Stimulated activated naive CD4-positive, alpha-beta T cell treated with Interleukin-2 at 50 U/mL for 16 hours (primary cell): ENCODE data around the gene SLX1A.
"Not testable (repeated sequence)": the region's sequence is repeated elsewhere in the genome, so short reads cannot be mapped to it uniquely, and the experiment has no call there.

ENCODE experiments used
- DNase-seq: peaks from one replicate; lab custom pipeline; 2025; lab: John Stamatoyannopoulos, UW

SLX1A gene

DNA sequence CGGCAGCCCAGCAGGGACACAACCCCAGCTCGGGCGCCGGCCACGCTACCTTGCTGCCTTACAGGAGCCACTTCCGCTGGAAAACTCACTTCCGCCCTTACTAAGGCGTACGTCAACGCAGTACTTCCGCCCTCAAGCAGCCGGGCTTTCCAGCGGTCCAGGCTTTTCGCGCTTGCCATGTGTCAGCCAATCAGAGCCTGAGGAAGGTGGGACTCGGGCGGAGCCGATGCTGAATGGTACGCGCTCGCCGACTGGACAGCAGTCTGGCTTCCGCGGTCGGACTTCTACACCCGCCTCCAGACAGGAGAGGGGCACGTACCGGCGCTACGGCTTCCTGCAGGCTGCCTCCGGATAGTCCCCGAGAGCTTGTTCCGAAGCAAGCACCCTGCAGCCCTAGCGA is at the start of gene SLX1A, which contains the start of gene BOLA2B:
Gene SLX1A (plus strand): TSS at position 261 of the 400 bp plus-strand sequence. CDS start 210 bp downstream, outside the sequence.
Gene BOLA2B (minus strand): TSS at position 52 of the 400 bp plus-strand sequence. CDS start 71 bp downstream, outside the sequence.
- not testable (repeated sequence) for DNase-seq

DNA sequence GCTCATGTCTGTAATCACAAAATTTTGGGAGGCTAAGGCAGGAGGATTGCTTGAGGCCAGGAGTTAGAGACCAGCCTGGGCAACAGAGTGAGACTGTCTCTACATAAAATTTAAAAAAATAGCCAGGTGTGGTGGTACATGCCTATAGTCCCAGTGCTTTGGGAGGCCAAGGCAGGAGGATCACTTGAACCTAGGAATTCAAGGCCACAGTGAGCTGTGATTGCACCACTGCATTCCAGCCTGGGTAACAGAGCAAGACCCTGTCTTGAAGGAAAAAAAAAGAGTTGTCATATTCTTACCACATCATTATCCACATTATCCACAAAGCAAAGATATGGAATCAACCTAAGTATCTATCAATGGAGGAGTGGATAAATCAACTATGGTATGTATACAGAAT is 49.7 kb upstream of the SLX1A start:
- no peak for DNase-seq

DNA sequence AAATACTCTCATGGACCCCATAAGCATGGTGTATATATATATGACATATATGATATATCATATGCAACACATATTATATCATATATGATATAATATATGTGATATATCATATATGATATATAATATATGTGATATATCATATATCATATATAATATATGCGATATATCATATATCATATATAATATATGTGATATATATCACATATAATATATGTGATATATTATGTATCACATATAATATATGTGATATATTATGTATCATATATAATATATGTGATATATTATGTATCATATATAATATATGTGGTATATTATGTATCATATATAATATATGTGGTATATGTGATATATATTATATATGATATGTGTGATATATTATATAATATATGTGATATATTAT is 48.8 kb upstream of the SLX1A start:
- no peak for DNase-seq

DNA sequence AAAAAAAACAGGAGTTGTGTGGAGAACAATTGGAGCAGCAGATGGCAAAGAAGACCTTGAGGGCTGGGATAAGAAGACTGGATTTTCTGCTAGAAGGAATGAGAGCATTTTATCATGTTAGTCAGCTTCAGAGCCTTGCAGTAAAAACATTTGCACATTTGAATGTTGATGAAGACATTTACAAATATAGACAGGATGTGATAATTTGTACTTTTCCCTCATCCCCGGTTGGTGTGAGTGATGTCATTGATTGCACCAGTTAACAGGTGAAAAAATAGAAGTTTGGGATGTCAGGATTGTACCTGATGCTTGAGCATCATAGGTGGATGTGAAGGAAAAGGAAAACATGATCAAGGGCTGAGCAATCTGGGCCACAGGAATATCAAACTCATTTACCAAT is 48.0 kb upstream of the SLX1A start:
- no peak for DNase-seq

DNA sequence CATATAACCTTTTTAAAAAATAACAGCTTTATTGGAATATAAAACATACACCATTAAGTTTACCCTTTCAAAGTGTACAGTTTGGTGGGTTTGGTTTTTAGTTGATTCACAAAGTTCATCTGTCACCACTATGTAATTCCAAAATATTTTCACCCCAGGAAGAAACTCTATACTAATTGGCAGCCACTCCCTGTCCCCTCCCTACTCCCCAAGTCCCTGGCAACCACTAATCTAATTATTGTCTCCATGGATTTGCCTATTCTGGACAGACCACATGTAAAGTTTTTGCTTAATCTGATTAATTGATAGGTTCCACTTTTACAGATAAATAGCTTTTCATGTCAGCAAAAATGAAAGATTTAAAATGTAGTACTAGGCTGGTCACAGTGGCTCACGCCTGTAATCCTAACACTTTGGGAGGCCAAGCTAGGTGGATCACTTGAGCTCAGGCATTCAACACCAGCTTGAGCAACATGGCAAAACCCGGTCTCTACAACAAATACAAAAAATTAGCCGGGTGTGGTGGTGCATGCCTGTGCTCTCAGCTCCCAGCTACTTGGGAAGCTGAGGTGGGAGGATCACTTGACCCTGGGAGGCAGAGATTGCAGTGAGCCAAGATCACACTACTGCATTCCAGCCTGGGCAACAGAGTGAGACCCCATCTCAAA is 45.7 kb upstream of the SLX1A start:
- DNase-seq, result no peak

DNA sequence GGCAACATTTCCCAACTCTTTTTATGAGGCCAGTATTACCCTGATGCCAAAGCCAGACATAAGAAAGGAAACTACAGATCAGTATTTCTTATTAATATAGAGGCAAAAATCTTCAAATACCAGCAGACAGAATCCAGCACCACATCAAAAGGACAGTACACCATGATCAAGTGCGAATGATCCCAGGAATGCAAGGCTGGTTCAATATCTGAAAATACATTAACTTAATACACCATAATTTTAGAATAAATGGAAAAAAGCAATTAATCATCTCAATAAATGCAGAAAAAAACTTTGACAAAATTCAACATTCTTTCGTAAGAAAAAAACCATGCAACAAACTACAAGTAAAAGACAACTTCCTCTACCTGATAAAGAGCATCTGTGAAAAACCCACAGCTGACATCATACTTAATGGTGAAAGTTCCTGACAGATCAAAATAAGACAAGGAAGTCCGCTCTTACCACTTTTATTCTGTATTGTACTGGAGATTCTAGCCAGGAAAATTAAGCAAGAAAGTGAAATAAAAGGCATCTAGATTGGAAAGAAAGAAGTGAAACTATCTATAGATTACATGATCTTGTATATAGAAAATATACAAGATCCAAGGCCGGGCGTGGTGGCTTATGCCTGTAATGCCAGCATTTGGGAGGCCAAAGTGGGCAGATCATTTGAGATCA is 44.3 kb upstream of the SLX1A start:
- no peak for DNase-seq

DNA sequence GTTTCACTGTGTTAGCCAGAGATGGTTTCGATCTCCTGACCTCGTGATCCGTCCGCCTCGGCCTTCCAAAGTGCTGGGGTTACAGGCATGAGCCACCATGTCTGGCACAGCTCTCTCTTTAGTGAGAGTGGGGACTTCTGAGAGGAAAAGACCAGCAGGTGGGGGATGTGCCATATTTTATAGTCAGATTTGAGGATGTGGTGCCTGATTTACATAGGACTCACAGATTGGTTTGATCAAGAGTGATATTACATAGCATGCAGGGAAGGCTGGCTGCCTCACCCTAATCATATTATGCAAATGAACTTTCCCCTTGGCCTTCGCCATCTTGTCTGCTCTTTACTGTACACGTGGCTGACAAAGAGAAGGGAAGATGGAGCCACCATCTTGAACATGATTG is 42.6 kb upstream of the SLX1A start:
- no peak for DNase-seq

DNA sequence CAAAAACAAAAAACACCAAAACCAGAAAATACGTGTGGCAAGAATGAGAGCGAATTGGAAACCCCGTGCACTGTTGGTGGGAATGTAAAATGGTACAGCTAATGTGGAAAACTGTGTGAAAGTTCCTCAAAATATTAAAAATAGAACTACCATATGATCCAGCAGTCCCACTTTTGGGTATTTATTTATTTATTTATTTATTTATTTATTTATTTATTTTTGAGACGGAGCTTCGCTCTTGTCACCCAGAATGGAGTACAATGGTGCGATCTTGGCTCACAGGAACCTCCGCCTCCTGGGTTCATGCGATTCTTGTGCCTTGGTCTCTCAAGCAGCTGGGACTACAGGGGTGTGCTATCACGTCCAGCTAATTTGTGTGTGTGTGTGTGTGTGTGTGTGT is 41.2 kb upstream of the SLX1A start:
- no peak for DNase-seq

DNA sequence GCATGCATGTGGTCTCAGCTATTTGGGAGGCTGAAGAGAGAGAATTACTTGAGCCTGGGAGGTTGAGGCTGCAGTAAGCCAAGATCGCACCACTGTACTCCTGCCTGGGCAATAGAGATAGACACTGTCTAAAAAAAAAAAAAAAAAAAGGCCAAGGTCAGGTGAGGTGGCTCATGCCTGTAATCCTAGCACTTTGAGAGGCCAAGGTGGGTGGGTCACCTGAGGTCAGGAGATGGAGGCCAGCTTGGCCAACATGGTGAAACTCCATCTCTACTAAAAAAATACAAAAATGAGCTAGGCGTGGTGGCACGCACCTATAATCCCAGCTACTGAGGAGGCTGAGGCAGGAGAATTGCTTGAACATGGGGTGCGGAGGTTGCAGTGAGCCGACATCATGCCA is 38.5 kb upstream of the SLX1A start:
- DNase-seq, result no peak

DNA sequence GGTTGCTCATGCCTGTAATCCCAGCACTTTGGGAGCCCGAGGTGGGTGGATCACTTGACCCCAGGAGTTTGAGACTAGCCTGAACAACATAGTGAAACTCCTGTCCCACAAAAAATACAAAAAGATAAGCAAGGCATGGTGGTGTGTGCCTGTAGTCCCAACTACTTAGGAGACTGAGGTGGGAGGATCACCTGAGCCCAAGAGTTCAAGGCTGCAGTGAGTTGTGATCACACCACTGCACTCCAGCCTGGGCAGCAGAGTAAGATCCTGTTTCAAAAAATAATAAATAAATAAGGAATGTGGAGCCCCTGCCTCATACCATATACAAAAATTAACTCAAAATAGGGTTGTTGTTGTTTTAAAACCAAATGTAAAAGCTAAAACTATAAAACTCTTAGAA is 36.5 kb upstream of the SLX1A start:
- DNase-seq, result no peak

DNA sequence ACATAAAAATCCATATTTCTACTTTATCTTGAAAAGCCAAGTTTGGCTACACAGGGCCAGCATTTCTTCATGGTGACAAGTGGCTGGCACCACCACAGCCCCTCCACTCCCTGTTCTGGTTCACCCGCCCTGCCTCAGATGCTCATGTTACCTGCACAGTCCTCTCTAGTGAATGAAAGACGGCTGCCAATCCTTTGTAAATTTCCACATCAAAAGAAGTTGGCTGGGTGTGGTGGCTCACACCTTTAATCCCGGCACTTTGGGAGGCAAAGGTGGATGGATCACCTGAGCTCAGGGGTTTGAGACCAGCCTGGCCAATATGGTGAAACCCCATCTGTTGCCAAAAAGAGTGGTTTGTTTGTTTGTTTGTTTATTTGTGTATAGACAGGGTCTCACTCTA is 30.1 kb upstream of the SLX1A start:
- no peak for DNase-seq

DNA sequence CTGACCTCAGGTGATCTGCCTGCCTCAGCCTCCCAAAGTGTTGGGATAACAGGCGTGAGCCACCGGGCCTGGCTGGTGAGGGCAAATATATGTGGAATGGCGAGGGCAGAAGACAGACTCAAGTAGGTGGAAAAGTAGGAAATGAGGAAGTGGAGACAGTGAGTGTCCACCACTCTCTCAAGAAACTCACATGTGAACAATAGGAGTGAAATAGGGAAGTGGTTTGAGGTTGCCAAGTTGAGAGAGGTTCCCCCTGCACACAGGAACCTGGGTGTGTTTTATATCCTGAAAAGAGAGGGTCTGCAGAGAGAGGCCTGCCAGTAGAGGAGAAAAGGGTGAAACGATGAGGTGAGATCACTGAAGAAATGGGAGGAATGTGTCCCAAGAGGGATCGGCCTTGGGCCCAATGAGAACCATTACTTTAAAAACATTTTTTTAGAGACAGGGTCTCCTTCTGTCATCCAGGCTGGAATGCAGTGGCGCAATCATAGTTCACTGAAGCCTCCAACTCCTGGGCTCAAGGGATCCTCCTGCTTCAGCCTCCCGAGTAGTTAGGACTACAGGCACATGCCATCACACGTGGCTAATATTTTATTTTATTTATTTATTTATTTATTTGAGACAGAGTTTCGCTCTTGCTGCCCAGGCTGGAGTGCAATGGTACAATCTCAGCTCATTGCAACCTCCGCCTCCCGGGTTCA is 27.3 kb upstream of the SLX1A start:
- no peak for DNase-seq

DNA sequence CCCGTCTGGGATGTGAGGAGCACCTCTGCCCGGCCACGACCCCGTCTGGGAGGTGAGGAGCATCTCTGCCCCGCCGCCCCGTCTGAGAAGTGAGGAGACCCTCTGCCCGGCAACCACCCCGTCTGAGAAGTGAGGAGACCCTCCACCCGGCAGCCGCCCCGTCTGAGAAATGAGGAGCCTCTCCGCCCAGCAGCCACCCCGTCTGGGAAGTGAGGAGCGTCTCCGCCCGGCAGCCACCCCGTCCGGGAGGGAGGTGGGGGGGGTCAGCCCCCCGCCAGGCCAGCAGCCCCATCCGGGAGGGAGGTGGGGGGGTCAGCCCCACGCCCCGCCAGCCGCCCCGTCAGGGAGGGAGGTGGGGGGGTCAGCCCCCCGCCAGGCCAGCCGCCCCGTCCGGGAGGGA is 24.9 kb upstream of the SLX1A start:
- DNase-seq, result not testable (repeated sequence)

DNA sequence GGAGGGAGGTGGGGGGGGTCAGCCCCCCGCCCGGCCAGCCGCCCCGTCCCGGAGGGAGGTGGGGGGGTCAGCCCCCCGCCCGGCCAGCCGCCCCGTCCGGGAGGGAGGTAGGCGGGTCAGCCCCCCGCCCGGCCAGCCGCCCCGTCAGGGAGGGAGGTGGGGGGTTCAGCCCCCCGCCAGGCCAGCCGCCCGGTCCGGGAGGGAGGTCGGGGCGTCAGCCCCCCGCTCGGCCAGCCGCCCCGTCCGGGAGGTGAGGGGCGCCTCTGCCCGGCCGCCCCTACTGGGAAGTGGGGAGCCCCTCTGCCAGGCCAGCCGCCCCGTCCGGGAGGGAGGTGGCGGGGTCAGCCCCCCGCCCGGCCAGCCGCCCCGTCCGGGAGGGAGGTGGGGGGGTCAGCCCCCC is 24.3 kb upstream of the SLX1A start:
- DNase-seq, result not testable (repeated sequence)

DNA sequence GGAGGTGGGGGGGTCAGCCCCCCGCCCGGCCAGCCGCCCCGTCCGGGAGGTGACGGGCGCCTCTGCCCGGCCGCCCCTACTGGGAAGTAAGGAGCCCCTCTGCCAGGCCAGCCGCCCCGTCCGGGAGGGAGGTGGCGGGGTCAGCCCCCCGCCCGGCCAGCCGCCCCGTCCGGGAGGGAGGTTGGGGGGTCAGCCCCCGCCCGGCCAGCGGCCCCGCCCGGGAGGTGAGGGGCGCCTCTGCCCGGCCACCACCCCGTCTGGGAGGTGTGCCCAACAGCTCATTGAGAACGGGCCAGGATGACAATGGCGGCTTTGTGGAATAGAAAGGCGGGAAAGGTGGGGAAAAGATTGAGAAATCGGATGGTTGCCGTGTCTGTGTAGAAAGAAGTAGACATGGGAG is 23.5 kb upstream of the SLX1A start:
- DNase-seq, result not testable (repeated sequence)

DNA sequence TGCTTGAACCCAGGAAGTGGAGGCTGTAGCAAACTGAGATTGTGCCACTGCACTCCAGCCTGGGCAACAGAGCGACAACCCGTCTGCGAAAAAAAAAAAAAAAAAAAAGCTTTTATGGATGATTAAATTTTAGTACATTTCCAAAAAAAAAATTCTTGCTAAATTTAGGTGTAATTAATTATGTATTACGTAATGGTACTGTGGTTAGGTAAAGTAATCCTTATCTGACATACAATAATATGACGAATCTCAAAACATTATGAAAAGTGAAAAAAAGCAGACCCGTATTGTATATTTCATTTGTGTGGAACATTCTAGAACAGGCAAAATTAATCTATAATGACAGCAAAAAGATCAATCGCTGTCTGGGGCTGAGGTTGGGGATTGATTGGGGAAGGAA is 20.6 kb upstream of the SLX1A start:
- DNase-seq, result no peak

DNA sequence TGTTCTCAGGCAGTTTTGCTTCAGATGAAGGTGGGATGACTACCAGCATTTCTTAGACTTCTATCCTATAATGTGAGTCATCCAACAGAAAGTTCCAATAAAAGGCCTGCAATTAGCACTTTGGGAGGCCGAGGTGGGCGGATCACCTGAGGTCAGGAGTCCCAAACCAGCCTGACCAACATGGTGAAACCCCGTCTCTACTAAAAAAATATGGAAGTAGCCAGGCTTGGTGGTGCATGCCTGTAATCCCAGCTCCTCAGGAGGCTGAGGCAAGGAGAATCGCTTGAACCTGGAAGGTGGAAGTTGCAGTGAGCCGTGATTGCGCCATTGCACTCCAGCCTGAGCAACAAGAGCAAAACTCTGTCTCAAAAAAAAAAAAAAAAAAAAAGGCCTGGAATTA is 16.8 kb upstream of the SLX1A start:
- DNase-seq, result not testable (repeated sequence)

DNA sequence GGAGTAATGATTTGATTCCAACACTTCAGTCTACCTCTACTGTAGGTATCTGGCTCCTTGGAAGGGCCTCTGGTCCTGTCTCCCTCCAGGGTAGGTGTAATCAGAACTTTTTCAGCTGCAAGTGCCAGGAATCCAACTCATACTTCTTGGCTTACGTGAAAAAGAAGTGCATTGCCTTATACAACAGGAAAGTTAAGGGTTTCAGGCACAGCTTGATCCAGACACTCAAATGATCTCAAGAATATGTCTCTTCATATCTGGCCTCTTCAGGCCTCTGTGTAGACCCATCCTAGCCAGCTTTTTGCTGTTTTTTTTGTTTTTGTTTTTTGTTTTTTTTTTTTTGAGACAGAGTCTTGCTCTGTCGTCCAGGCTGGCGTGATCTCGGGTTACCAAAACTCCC is 14.5 kb upstream of the SLX1A start:
- no peak for DNase-seq

DNA sequence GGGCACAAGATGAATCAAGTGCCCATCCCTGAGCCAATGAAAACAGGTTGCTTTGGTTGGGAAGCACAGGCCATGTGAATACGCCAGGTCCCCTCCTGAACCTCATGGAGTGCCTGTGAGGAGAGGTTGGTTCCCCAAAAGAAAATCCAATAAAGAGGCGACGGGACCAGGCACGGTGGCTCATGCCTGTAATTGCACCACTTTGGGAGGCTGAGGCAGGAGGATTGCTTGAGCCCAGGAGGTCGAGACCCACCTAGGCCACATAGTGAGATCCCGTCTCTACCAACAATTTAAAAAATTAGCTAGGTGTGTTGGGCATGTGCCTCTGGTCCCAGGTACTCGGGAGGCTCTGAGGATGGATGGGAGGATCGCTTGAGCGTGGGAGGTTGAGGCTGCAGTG is 13.7 kb upstream of the SLX1A start:
- DNase-seq, result no peak

DNA sequence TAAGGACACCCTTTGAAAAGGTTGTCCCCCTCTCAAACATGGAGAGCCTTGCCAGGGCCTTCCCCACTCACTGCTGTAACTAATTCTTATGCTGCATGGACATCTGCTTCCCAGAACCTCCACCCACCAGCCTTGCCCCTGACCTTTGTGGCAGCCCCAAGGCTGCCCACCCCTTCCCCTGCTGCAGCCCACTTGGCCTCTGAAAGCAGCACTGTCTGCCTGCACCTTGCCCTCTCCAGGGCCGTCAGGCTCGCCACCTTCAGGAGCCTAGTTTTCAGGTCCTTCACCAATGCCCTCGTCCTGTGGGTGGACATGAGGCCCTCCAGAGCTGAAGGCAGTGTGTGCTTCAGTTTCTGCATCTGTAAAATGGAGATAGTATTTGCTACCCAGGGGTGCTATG is 12.9 kb upstream of the SLX1A start:
- DNase-seq, result no peak

DNA sequence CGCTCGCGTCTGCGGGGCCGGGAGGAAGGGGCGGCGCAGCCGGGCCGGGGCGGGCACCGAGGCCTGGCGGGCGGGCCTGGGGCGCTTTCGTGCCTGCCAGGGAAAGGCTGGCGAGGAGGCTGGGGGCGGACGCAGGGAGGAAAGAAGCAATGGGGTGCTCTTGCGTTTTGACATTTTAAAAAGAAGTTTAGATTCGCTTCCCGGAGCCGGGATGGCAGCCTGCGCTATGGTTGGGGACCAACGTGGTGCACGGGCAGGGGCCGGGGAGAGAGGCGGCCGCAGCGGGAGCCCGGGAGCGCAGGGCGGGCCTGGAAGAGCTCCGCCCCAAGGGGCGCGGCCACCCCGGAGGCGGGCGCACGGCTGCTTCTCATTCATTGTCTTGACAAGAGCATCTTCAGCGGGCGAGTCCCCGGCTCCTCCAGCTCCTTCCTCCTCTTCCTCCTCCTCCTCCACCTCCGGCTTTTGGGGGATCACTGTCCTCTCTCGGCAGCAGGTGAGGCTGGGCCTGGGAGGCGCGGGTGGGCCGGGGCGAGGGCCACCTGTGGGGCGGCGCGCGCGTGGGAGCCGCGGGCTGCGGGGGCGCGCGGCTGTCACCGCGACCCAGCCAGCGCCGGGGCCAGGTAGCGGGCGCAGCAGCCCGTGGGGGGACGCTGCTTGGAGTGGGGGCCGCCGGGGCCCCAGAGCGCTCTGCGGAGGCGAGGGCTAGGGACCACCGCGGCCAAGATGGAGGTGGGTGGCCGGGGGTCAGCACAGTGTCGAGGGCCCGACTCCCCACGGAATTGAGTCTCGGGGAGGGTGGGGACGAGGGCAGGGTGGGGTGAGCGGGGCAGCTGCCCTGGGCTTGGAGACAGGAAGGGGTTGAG is 10.2 kb upstream of the SLX1A start, which contains the start of gene CORO1A:
Gene CORO1A (plus strand): TSS at position 370 of the 863 bp plus-strand sequence. CDS start 1,608 bp downstream, outside the sequence.
- DNase-seq, result peak; percentile 81
